WTC11 (cell line): ENCODE measurements around the gene IGSF5. TPM values are rescaled to one million over a fixed set of nuclear protein-coding genes. Genes with fewer than 3 reads are reported as not detected.

ENCODE experiments used
- ATAC-seq: fragments of 200-7000 bp; cut with Tn5 transposase; 2 replicates; pipeline ENCODE4 v1.10.0; 2021; ENCODE audit warnings: mild to moderate bottlenecking, moderate library complexity
- CTCF ChIA-PET: fragments of 300-600 bp; sonication (Branson Sonifier 250); formaldehyde crosslinking; loops from one replicate; lab custom pipeline; 2021; ENCODE audit warnings: antibody characterized with exemption; lab: Charles Lee
- POLR2A ChIA-PET: fragments of 350-600 bp; sonication (Branson Sonifier 250); formaldehyde crosslinking; loops from one replicate; lab custom pipeline; 2021; ENCODE audit warnings: antibody characterized with exemption; lab: Charles Lee
- DNase-seq: peaks from one replicate; pipeline ENCODE4 v3.0.0; 2021; ENCODE audit warnings: low spot score
- H3K27ac Mint-ChIP-seq: 2 replicates; pipeline ENCODE4 v1.8.0; 2021; ENCODE audit warnings: mixed read lengths
- H3K27me3 Mint-ChIP-seq: 2 replicates; pipeline ENCODE4 v1.8.0; 2021; ENCODE audit warnings: low read depth, mild to moderate bottlenecking, moderate library complexity, mixed read lengths
- H3K36me3 Mint-ChIP-seq: 2 replicates; pipeline ENCODE4 v1.8.0; 2021; ENCODE audit warnings: mixed read lengths
- H3K4me1 Mint-ChIP-seq: 2 replicates; pipeline ENCODE4 v1.8.0; 2022; ENCODE audit warnings: mixed read lengths
- H3K4me3 Mint-ChIP-seq: 2 replicates; pipeline ENCODE4 v1.8.0; 2021; ENCODE audit warnings: mild to moderate bottlenecking, moderate library complexity, mixed read lengths
- H3K9me3 Mint-ChIP-seq: 2 replicates; pipeline ENCODE4 v1.8.0; 2021; ENCODE audit warnings: mixed read lengths
- ATF1 ChIP-seq: sonication (generic); formaldehyde crosslinking; IDR thresholded peaks from 2 replicates; pipeline ENCODE4 v1.8.1; 2023; ENCODE audit warnings: mild to moderate bottlenecking, moderate library complexity, missing genetic modification reagents
- CBFB ChIP-seq: sonication (generic); formaldehyde crosslinking; IDR thresholded peaks from 2 replicates; pipeline ENCODE4 v1.8.1; 2022; ENCODE audit warnings: mild to moderate bottlenecking, low read depth, missing genetic modification reagents
- CREM ChIP-seq: sonication (generic); formaldehyde crosslinking; IDR thresholded peaks from 2 replicates; pipeline ENCODE4 v1.8.1; 2022; ENCODE audit warnings: mild to moderate bottlenecking, missing genetic modification reagents, moderate library complexity
- ELF4 ChIP-seq: sonication (generic); formaldehyde crosslinking; IDR thresholded peaks from 2 replicates; pipeline ENCODE4 v1.8.1; 2022; ENCODE audit warnings: low read depth, mild to moderate bottlenecking, moderate library complexity, missing genetic modification reagents
- IRF2 ChIP-seq: sonication (generic); formaldehyde crosslinking; IDR thresholded peaks from 2 replicates; pipeline ENCODE4 v1.8.0; 2022; ENCODE audit warnings: low read depth, missing genetic modification reagents, borderline replicate concordance
- JUN ChIP-seq: sonication (generic); formaldehyde crosslinking; IDR thresholded peaks from 2 replicates; pipeline ENCODE4 v1.8.0; 2023; ENCODE audit warnings: mild to moderate bottlenecking, missing genetic modification reagents
- MXD4 ChIP-seq: fragments of 250-450 bp; sonication (Bioruptor Pico); IDR thresholded peaks from 2 replicates; pipeline ENCODE4 v1.8.0; 2021; ENCODE audit warnings: mild to moderate bottlenecking, moderate library complexity, borderline replicate concordance
- NFYB ChIP-seq: sonication (generic); formaldehyde crosslinking; conservative IDR thresholded peaks from 2 replicates; pipeline ENCODE4 v1.8.0; 2022; ENCODE audit warnings: low read depth, missing genetic modification reagents
- NR2C2 ChIP-seq: sonication (generic); formaldehyde crosslinking; IDR thresholded peaks from 2 replicates; pipeline ENCODE4 v1.8.0; 2022; ENCODE audit warnings: mild to moderate bottlenecking, missing genetic modification reagents
- NR3C1 ChIP-seq: sonication (generic); formaldehyde crosslinking; conservative IDR thresholded peaks from 2 replicates; pipeline ENCODE4 v1.8.1; 2023; ENCODE audit warnings: low read depth, mild to moderate bottlenecking, missing genetic modification reagents
- RORB ChIP-seq: fragments of 250-450 bp; sonication (Bioruptor Pico); IDR thresholded peaks from 2 replicates; pipeline ENCODE4 v1.9.0; 2021; ENCODE audit warnings: mild to moderate bottlenecking
- SMAD4 ChIP-seq: sonication (generic); formaldehyde crosslinking; IDR thresholded peaks from 2 replicates; pipeline ENCODE4 v1.8.0; 2022; ENCODE audit warnings: mild to moderate bottlenecking, missing genetic modification reagents
- SOX15 ChIP-seq: fragments of 250-450 bp; sonication (Bioruptor Pico); IDR thresholded peaks from 2 replicates; pipeline ENCODE4 v1.9.0; 2021; ENCODE audit warnings: mild to moderate bottlenecking
- STAT6 ChIP-seq: sonication (generic); formaldehyde crosslinking; conservative IDR thresholded peaks from 2 replicates; pipeline ENCODE4 v1.8.1; 2023; ENCODE audit warnings: mild to moderate bottlenecking, low read depth, missing genetic modification reagents, moderate library complexity
- TEAD4 ChIP-seq: sonication (generic); formaldehyde crosslinking; IDR thresholded peaks from 2 replicates; pipeline ENCODE4 v1.8.0; 2022; ENCODE audit warnings: mild to moderate bottlenecking, missing genetic modification reagents
- ZBTB21 ChIP-seq: sonication (generic); formaldehyde crosslinking; IDR thresholded peaks from 2 replicates; pipeline ENCODE4 v1.8.1; 2023; ENCODE audit warnings: mild to moderate bottlenecking, missing genetic modification reagents, borderline replicate concordance
- ZNF138 ChIP-seq: sonication (generic); formaldehyde crosslinking; conservative IDR thresholded peaks from 2 replicates; pipeline ENCODE4 v1.8.1; 2022; ENCODE audit warnings: mild to moderate bottlenecking, moderate library complexity, missing genetic modification reagents
- ZNF219 ChIP-seq: sonication (generic); formaldehyde crosslinking; IDR thresholded peaks from 2 replicates; pipeline ENCODE4 v1.8.0; 2023; ENCODE audit warnings: missing genetic modification reagents, mild to moderate bottlenecking, borderline replicate concordance
- ZNF263 ChIP-seq: sonication (generic); formaldehyde crosslinking; IDR thresholded peaks from 2 replicates; pipeline ENCODE4 v1.8.1; 2022; ENCODE audit warnings: low read depth, mild to moderate bottlenecking, moderate library complexity, missing genetic modification reagents
- total RNA-seq: library from RNA; stranded (reverse); gene quantifications from 3 replicates; pipeline ENCODE4 v1.2.3, GENCODE V29; 2021
- TF ChIP-seq, protein P1 (sequence below): sonication (generic); formaldehyde crosslinking; IDR thresholded peaks from 2 replicates; pipeline ENCODE4 v1.8.1; 2023; ENCODE audit warnings: mild to moderate bottlenecking, missing genetic modification reagents, borderline replicate concordance
- TF ChIP-seq, protein P2 (sequence below): sonication (generic); formaldehyde crosslinking; IDR thresholded peaks from 2 replicates; pipeline ENCODE4 v1.8.0; 2022; ENCODE audit warnings: missing genetic modification reagents

IGSF5 gene
- total RNA-seq, 1 experiment from 2014 or later, result 3.6 TPM

GRCh38 chr21:39736716-39737115 lies 8.3 kb upstream of the IGSF5 start:
- Mint-ChIP-seq H3K36me3 (peaks cover 15% of the 10 kb centered on the region), H3K27me3 (no peaks in the 10 kb centered on the region), H3K9me3 (peaks cover 15% of the 10 kb centered on the region), H3K27ac (no peak overlapping the region; the same call in 1 of the 2 replicates), H3K4me3 (no peak overlapping the region), H3K4me1 (peaks cover 5% of the 10 kb centered on the region; the same call in 1 of the 2 replicates)
- ChIA-PET CTCF (interaction anchor here (0.6 kb wide), 1 partner anchor 9 kb away, joined by 4 read pairs; no protein-coding TSS in a partner anchor), POLR2A (no interaction called here)
- TF ChIP-seq ZNF263 (no peak), TEAD4 (CRISPR knock-in tag) (no peak), ZNF138 (CRISPR knock-in tag) (no peak), RORB (no peak), STAT6 (CRISPR knock-in tag) (no peak), MXD4 (no peak), JUN (no peak)
- ATAC-seq (no peak), DNase-seq (no peak)

- ATAC-seq (no peak), DNase-seq (no peak)
- no peak overlapping the region for H3K27ac Mint-ChIP-seq
- peaks cover 12% of the 10 kb centered on the region for H3K36me3 Mint-ChIP-seq
- H3K4me1 Mint-ChIP-seq, result peaks cover 5% of the 10 kb centered on the region; the same call in 1 of the 2 replicates
- no peaks in the 10 kb centered on the region for H3K27me3 Mint-ChIP-seq
- CTCF ChIA-PET, result no interaction called here
- H3K9me3 Mint-ChIP-seq, result peaks cover 11% of the 10 kb centered on the region
- POLR2A ChIA-PET, result no interaction called here
- TF ChIP-seq ZBTB21 (CRISPR knock-in tag) (no peak), SOX15 (CRISPR knock-in tag) (no peak), NR3C1 (CRISPR knock-in tag) (no peak), IRF2 (no peak), ATF1 (CRISPR knock-in tag) (no peak), CBFB (no peak), ELF4 (CRISPR knock-in tag) (no peak), NR2C2 (no peak), SMAD4 (CRISPR knock-in tag) (no peak), CREM (no peak), NFYB (CRISPR knock-in tag) (no peak), ZNF219 (CRISPR knock-in tag) (no peak)
- TF ChIP-seq, protein P1, sequence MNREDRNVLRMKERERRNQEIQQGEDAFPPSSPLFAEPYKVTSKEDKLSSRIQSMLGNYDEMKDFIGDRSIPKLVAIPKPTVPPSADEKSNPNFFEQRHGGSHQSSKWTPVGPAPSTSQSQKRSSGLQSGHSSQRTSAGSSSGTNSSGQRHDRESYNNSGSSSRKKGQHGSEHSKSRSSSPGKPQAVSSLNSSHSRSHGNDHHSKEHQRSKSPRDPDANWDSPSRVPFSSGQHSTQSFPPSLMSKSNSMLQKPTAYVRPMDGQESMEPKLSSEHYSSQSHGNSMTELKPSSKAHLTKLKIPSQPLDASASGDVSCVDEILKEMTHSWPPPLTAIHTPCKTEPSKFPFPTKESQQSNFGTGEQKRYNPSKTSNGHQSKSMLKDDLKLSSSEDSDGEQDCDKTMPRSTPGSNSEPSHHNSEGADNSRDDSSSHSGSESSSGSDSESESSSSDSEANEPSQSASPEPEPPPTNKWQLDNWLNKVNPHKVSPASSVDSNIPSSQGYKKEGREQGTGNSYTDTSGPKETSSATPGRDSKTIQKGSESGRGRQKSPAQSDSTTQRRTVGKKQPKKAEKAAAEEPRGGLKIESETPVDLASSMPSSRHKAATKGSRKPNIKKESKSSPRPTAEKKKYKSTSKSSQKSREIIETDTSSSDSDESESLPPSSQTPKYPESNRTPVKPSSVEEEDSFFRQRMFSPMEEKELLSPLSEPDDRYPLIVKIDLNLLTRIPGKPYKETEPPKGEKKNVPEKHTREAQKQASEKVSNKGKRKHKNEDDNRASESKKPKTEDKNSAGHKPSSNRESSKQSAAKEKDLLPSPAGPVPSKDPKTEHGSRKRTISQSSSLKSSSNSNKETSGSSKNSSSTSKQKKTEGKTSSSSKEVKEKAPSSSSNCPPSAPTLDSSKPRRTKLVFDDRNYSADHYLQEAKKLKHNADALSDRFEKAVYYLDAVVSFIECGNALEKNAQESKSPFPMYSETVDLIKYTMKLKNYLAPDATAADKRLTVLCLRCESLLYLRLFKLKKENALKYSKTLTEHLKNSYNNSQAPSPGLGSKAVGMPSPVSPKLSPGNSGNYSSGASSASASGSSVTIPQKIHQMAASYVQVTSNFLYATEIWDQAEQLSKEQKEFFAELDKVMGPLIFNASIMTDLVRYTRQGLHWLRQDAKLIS (CRISPR knock-in tag), result no peak
- TF ChIP-seq, protein P2, sequence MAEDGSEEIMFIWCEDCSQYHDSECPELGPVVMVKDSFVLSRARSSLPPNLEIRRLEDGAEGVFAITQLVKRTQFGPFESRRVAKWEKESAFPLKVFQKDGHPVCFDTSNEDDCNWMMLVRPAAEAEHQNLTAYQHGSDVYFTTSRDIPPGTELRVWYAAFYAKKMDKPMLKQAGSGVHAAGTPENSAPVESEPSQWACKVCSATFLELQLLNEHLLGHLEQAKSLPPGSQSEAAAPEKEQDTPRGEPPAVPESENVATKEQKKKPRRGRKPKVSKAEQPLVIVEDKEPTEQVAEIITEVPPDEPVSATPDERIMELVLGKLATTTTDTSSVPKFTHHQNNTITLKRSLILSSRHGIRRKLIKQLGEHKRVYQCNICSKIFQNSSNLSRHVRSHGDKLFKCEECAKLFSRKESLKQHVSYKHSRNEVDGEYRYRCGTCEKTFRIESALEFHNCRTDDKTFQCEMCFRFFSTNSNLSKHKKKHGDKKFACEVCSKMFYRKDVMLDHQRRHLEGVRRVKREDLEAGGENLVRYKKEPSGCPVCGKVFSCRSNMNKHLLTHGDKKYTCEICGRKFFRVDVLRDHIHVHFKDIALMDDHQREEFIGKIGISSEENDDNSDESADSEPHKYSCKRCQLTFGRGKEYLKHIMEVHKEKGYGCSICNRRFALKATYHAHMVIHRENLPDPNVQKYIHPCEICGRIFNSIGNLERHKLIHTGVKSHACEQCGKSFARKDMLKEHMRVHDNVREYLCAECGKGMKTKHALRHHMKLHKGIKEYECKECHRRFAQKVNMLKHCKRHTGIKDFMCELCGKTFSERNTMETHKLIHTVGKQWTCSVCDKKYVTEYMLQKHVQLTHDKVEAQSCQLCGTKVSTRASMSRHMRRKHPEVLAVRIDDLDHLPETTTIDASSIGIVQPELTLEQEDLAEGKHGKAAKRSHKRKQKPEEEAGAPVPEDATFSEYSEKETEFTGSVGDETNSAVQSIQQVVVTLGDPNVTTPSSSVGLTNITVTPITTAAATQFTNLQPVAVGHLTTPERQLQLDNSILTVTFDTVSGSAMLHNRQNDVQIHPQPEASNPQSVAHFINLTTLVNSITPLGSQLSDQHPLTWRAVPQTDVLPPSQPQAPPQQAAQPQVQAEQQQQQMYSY, result no peak
- no peak overlapping the region for H3K4me3 Mint-ChIP-seq
Observed at GRCh38 chr21:39737376-39738000, 7.5 kb upstream of the IGSF5 start.
